HepG2 (cell line): ENCODE measurements around the gene NRL. TPM values are rescaled to one million over a fixed set of nuclear protein-coding genes. Genes with fewer than 3 reads are reported as not detected.
A peak's percentile ranks its signal among the peaks of the same experiment; 100 is the strongest.

Experiments
- ATF7-NPFF ChIP-seq: sonication (generic); formaldehyde crosslinking; IDR thresholded peaks from 2 replicates; pipeline ENCODE4 v1.8.1; 2023; ENCODE audit warnings: mild to moderate bottlenecking, low read depth, missing genetic modification reagents, moderate library complexity
- ETV5 ChIP-seq: IDR thresholded peaks from 2 replicates; pipeline ENCODE4 v1.6.1; 2018; ENCODE audit warnings: missing biosample characterization, missing genetic modification reagents, inconsistent platforms, borderline replicate concordance
- EZH2 ChIP-seq: conservative IDR thresholded peaks from 2 replicates; pipeline ENCODE4 v1.6.1; 2012; ENCODE audit warnings: mild to moderate bottlenecking, low read depth, low read length, moderate library complexity
- FOXJ3 ChIP-seq: sonication (generic); formaldehyde crosslinking; IDR thresholded peaks from 2 replicates; pipeline ENCODE4 v1.4.0; 2020; ENCODE audit warnings: missing genetic modification reagents, mild to moderate bottlenecking, borderline replicate concordance
- KDM2A ChIP-seq: sonication (generic); formaldehyde crosslinking; IDR thresholded peaks from 2 replicates; pipeline ENCODE4 v1.4.0; 2020; ENCODE audit warnings: low read depth, missing genetic modification reagents, borderline replicate concordance
- MLLT10 ChIP-seq: sonication (generic); formaldehyde crosslinking; IDR thresholded peaks from 2 replicates; pipeline ENCODE4 v1.4.0; 2020; ENCODE audit warnings: missing genetic modification reagents
- SIN3B ChIP-seq: fragments of 150-350 bp; IDR thresholded peaks from 2 replicates; pipeline ENCODE4 v1.6.1; 2014; ENCODE audit warnings: low read length
- SMARCC2 ChIP-seq: fragments of 450-650 bp; IDR thresholded peaks from 2 replicates; pipeline ENCODE4 v1.6.1; 2017; ENCODE audit warnings: antibody characterized with exemption, mild to moderate bottlenecking
- TBL1XR1 ChIP-seq: fragments of 150-350 bp; IDR thresholded peaks from 2 replicates; pipeline ENCODE4 v1.6.1; 2014; ENCODE audit warnings: borderline replicate concordance, low read length; ENCODE audit not compliant: partially characterized antibody
- XBP1 ChIP-seq: sonication (generic); formaldehyde crosslinking; IDR thresholded peaks from 2 replicates; pipeline ENCODE4 v1.5.0; 2020; ENCODE audit warnings: missing genetic modification reagents
- ZNF280B ChIP-seq: sonication (generic); formaldehyde crosslinking; IDR thresholded peaks from 2 replicates; pipeline ENCODE4 v1.5.0; 2020; ENCODE audit warnings: missing genetic modification reagents, mild to moderate bottlenecking, borderline replicate concordance
- ZNF607 ChIP-seq: sonication (generic); formaldehyde crosslinking; IDR thresholded peaks from 2 replicates; pipeline ENCODE4 v1.5.1; 2020; ENCODE audit warnings: missing genetic modification reagents, mild to moderate bottlenecking, borderline replicate concordance
- ZNF670 ChIP-seq: sonication (generic); formaldehyde crosslinking; IDR thresholded peaks from 2 replicates; pipeline ENCODE4 v1.8.0; 2022; ENCODE audit warnings: mild to moderate bottlenecking, missing genetic modification reagents, borderline replicate concordance
- ZSCAN12 ChIP-seq: sonication (generic); formaldehyde crosslinking; IDR thresholded peaks from 2 replicates; pipeline ENCODE4 v1.9.0; 2021; ENCODE audit warnings: mild to moderate bottlenecking, missing genetic modification reagents
- ZSCAN5A ChIP-seq: sonication (generic); formaldehyde crosslinking; IDR thresholded peaks from 2 replicates; pipeline ENCODE4 v1.8.0; 2022; ENCODE audit warnings: mild to moderate bottlenecking, missing genetic modification reagents, borderline replicate concordance
- polyA plus RNA-seq, 8 experiments: library from polyadenylated mRNA; depleted of rRNA in 3 of 8; stranded (reverse) in 7 of 8; unstranded in 1 of 8; fragments of >200 nt; fragmentation: Illumina TruSeq in 4 of 8; extraction: Trizol in 4 of 8; gene quantifications; 2 replicates each; pipeline versions ENCODE4 v1.2.1 to v1.2.3, GENCODE V29; 2011 to 2016; ENCODE audit warnings: low read depth in 4 of 8, missing spikeins in 1 of 8, mixed read lengths in 1 of 8; ENCODE audit not compliant: insufficient read depth in 1 of 8
- total RNA-seq, 5 experiments: library from RNA; depleted of rRNA; stranded (reverse); fragments of >200 nt; fragmentation: Illumina TruSeq; extraction: Trizol; gene quantifications; 2 replicates each; pipeline ENCODE4 v1.2.3, GENCODE V29; 2016; ENCODE audit warnings: low read depth in 1 of 5
- TF ChIP-seq, protein P1 (sequence below), 2 experiments: sonication (generic) in 1 of 2; formaldehyde crosslinking in 1 of 2; IDR thresholded peaks; 2 replicates each; pipeline versions ENCODE4 v1.4.0 to v1.6.1; 2016 to 2020; ENCODE audit warnings: borderline replicate concordance in 1 of 2, low read depth in 1 of 2, mild to moderate bottlenecking in 1 of 2, missing genetic modification reagents in 1 of 2
- TF ChIP-seq, protein P2 (sequence below): sonication (generic); formaldehyde crosslinking; IDR thresholded peaks from 2 replicates; pipeline ENCODE4 v1.4.0; 2020; ENCODE audit warnings: mild to moderate bottlenecking, missing genetic modification reagents

NRL gene
- total and polyA plus RNA-seq, 2 of the 13 experiments (the other 11 are each of a cell fraction or from before 2014, with no cell fraction given) = 2.5 to 4.7 TPM

GRCh38 chr14:24160850-24161804 is 46.4 kb upstream of the NRL start, which contains the start of gene IRF9 (continued):
- TF ChIP-seq, protein P1, sequence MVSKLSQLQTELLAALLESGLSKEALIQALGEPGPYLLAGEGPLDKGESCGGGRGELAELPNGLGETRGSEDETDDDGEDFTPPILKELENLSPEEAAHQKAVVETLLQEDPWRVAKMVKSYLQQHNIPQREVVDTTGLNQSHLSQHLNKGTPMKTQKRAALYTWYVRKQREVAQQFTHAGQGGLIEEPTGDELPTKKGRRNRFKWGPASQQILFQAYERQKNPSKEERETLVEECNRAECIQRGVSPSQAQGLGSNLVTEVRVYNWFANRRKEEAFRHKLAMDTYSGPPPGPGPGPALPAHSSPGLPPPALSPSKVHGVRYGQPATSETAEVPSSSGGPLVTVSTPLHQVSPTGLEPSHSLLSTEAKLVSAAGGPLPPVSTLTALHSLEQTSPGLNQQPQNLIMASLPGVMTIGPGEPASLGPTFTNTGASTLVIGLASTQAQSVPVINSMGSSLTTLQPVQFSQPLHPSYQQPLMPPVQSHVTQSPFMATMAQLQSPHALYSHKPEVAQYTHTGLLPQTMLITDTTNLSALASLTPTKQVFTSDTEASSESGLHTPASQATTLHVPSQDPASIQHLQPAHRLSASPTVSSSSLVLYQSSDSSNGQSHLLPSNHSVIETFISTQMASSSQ (IDR thresholded peaks at IDR 0.05; ENCODE audit: low read depth) = peak; percentile 74; the same call in 1 of the 2 replicates
- TF ChIP-seq, protein P1 (CRISPR knock-in tag; IDR thresholded peaks at IDR 0.05; ENCODE audit: borderline replicate concordance) = peak; percentile 94; the same call in 1 of the 2 replicates
- TF ChIP-seq TBL1XR1 = peak; percentile 68
- peak; percentile 95 for TF ChIP-seq ZSCAN5A (CRISPR knock-in tag)
- TF ChIP-seq ZNF607 (CRISPR knock-in tag) = peak; percentile 90
- TF ChIP-seq ZNF670 (CRISPR knock-in tag) = peak; percentile 94; the same call in 1 of the 2 replicates
- TF ChIP-seq SMARCC2 = no peak
- peak; percentile 88 for TF ChIP-seq ZNF280B (CRISPR knock-in tag)
- TF ChIP-seq KDM2A (CRISPR knock-in tag) = peak; percentile 99
- TF ChIP-seq MLLT10 = no peak
- peak; percentile 87 for TF ChIP-seq ETV5 (CRISPR knock-in tag)
- TF ChIP-seq FOXJ3 (CRISPR knock-in tag) = peak; percentile 73; the same call in 1 of the 2 replicates
- peak; percentile 13; the same call in 1 of the 2 replicates for TF ChIP-seq ATF7-NPFF (CRISPR knock-in tag)
- 0 out of 2 replicates have a peak, but pooled peaks have one; percentile 64 for TF ChIP-seq XBP1
- 0 out of 2 replicates have a peak, but pooled peaks have one; percentile 54 for TF ChIP-seq ZSCAN12 (CRISPR knock-in tag)
- TF ChIP-seq SIN3B = no peak
- TF ChIP-seq EZH2 = no peak
- TF ChIP-seq, protein P2, sequence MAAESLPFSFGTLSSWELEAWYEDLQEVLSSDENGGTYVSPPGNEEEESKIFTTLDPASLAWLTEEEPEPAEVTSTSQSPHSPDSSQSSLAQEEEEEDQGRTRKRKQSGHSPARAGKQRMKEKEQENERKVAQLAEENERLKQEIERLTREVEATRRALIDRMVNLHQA = peak; percentile 87; the same call in 1 of the 2 replicates
